ENCODE data around the gene DMRTB1. TPM values are rescaled to one million over a fixed set of nuclear protein-coding genes. Genes with fewer than 3 reads are reported as not detected.

DMRTB1 gene
- total RNA-seq, 1 donor from 2014 or later: not detected

DNA sequence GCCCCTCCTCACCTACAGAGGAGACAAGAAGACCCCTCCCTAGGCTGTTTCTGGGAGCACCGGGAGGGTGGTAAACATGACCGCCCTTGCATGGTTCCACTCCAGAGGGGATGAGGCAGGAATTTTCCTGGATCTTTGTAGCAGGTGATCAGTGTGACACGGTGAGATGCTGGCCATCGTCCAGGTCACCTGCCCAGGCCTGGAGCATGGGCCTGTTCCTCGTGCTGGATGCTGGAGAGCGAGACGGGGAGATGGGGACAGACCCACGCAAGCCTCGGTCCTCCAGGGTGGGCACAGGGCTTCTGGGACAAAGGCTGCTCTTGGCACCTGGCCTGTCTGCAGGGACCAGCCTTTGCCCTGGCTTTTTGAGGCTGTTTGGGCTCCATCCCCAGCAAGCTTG lies 46.2 kb downstream of the DMRTB1 start:
- Mint-ChIP-seq H3K27ac (no peak overlapping the region), H3K9me3 (no peaks in the 10 kb centered on the region), H3K4me1 (ENCODE audit: low read depth) (no peaks in the 10 kb centered on the region), H3K27me3 (ENCODE audit: low read depth) (no peaks in the 10 kb centered on the region), H3K4me3 (ENCODE audit: low read depth) (no peak overlapping the region), H3K36me3 (ENCODE audit: low read depth) (no peaks in the 10 kb centered on the region)
- intact Hi-C loops (cut with micrococcal nuclease): no loop called here
- no peak for DNase-seq (ENCODE audit: low spot score)

- Mint-ChIP-seq H3K4me1 (ENCODE audit: low read depth) (no peaks in the 10 kb centered on the region), H3K27me3 (ENCODE audit: low read depth) (no peaks in the 10 kb centered on the region), H3K4me3 (ENCODE audit: low read depth) (no peak overlapping the region), H3K36me3 (ENCODE audit: low read depth) (no peaks in the 10 kb centered on the region), H3K9me3 (no peaks in the 10 kb centered on the region), H3K27ac (no peak overlapping the region)
- no peak for DNase-seq (ENCODE audit: low spot score)
- intact Hi-C loops (cut with micrococcal nuclease): no loop called here
Observed at GRCh38 chr1:53505891-53506290, 46.7 kb downstream of the DMRTB1 start.

- H3K27ac Mint-ChIP-seq: no peak overlapping the region
- no peaks in the 10 kb centered on the region for H3K4me1 Mint-ChIP-seq (ENCODE audit: low read depth)
- no peaks in the 10 kb centered on the region for H3K9me3 Mint-ChIP-seq
- H3K27me3 Mint-ChIP-seq (ENCODE audit: low read depth): no peaks in the 10 kb centered on the region
- DNase-seq (ENCODE audit: low spot score): no peak
- no peaks in the 10 kb centered on the region for H3K36me3 Mint-ChIP-seq (ENCODE audit: low read depth)
- no peak overlapping the region for H3K4me3 Mint-ChIP-seq (ENCODE audit: low read depth)
- intact Hi-C loops (cut with micrococcal nuclease): no loop called here
Observed at GRCh38 chr1:53506355-53507050, 47.3 kb downstream of the DMRTB1 start.

- intact Hi-C loops (cut with micrococcal nuclease): no loop called here
- H3K9me3 Mint-ChIP-seq: no peaks in the 10 kb centered on the region
Observed at GRCh38 chr1:53507116-53507820, 48.1 kb downstream of the DMRTB1 start.

GRCh38 chr1:53508056-53508990 lies 49.1 kb downstream of the DMRTB1 start:
- no peak for DNase-seq (ENCODE audit: low spot score)
- no peaks in the 10 kb centered on the region for H3K36me3 Mint-ChIP-seq (ENCODE audit: low read depth)
- intact Hi-C loops (cut with micrococcal nuclease): no loop called here
- H3K4me1 Mint-ChIP-seq (ENCODE audit: low read depth): no peaks in the 10 kb centered on the region
- H3K9me3 Mint-ChIP-seq: no peaks in the 10 kb centered on the region
- no peak overlapping the region for H3K27ac Mint-ChIP-seq
- no peaks in the 10 kb centered on the region for H3K27me3 Mint-ChIP-seq (ENCODE audit: low read depth)
- H3K4me3 Mint-ChIP-seq (ENCODE audit: low read depth): no peak overlapping the region

More at GRCh38 chr1:53507116-53507820, 48.1 kb downstream of the DMRTB1 start:
- no peak for DNase-seq (ENCODE audit: low spot score)
- H3K36me3 Mint-ChIP-seq (ENCODE audit: low read depth): no peaks in the 10 kb centered on the region
- H3K27ac Mint-ChIP-seq: no peak overlapping the region
- no peaks in the 10 kb centered on the region for H3K4me1 Mint-ChIP-seq (ENCODE audit: low read depth)
- H3K27me3 Mint-ChIP-seq (ENCODE audit: low read depth): no peaks in the 10 kb centered on the region
- H3K4me3 Mint-ChIP-seq (ENCODE audit: low read depth): no peak overlapping the region

DNA sequence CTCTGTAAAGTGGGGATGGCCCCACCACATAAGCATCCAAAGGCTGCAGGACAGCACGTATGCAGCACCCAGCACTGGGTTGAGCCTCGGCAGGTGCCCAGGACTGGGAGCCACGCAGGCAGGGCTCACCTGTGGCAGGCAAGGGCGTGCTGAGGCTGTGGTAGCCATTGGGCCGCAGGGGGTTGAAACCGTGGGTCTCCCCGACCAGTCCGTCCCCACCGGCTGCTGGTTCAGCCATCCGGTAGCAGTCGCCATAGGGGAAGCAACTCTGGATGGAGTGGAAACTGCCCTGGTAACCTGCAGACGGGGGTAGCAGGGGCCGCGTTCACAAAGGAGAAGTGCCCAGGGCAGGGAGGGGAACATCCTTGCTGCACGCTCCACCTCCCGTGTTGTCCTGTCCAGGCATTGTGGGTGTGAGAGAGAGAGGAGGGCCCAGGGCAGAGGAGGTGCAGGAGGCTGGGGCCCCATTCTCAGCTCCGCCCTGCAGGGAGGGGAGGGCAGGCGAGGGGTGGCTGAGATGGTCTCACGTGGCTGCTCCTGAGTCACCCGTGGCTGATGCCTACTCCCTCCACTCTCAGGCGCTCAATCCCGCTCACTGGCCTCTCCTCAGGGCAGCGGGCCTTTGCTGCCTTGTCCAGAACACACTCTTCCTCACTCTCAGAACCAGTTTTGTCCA lies 49.9 kb downstream of the DMRTB1 start:
- Mint-ChIP-seq H3K27me3 (ENCODE audit: low read depth) (no peaks in the 10 kb centered on the region), H3K36me3 (ENCODE audit: low read depth) (no peaks in the 10 kb centered on the region), H3K4me3 (ENCODE audit: low read depth) (no peak overlapping the region), H3K4me1 (ENCODE audit: low read depth) (no peaks in the 10 kb centered on the region), H3K27ac (no peak overlapping the region), H3K9me3 (no peaks in the 10 kb centered on the region)
- no peak for DNase-seq (ENCODE audit: low spot score)
- intact Hi-C loops (cut with micrococcal nuclease): no loop called here

GRCh38 chr1:53509775-53510174 lies 50.6 kb downstream of the DMRTB1 start:
- Mint-ChIP-seq H3K4me1 (ENCODE audit: low read depth) (no peaks in the 10 kb centered on the region), H3K27ac (no peak overlapping the region), H3K4me3 (ENCODE audit: low read depth) (no peak overlapping the region), H3K27me3 (ENCODE audit: low read depth) (no peaks in the 10 kb centered on the region), H3K36me3 (ENCODE audit: low read depth) (no peaks in the 10 kb centered on the region), H3K9me3 (no peaks in the 10 kb centered on the region)
- intact Hi-C loops (cut with micrococcal nuclease): no loop called here
- no peak for DNase-seq (ENCODE audit: low spot score)

DNA sequence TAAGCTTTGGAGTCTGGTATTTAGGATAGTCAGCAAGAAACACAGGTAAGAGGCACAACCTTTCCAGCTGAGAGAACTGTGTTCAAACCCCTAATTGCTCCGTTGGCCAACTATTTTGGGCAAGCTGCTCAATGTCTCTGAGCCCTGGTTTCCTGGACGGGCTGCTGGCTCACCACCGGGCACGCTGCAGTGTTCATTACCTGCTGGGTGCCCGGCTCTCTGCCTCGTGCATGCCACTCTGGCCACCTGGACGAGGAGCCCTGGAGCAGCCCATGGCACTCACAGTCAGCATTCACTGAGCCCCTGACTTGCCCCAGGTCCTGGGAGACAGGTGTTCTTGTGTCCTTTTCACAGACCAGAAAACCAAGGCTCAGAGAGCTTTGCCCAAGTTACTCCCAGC lies 51.0 kb downstream of the DMRTB1 start:
- intact Hi-C loops (cut with micrococcal nuclease): no loop called here
- Mint-ChIP-seq H3K36me3 (ENCODE audit: low read depth) (no peaks in the 10 kb centered on the region), H3K27ac (no peak overlapping the region), H3K4me3 (ENCODE audit: low read depth) (no peak overlapping the region), H3K9me3 (no peaks in the 10 kb centered on the region), H3K4me1 (ENCODE audit: low read depth) (no peaks in the 10 kb centered on the region), H3K27me3 (ENCODE audit: low read depth) (no peaks in the 10 kb centered on the region)
- no peak for DNase-seq (ENCODE audit: low spot score)

- no peaks in the 10 kb centered on the region for H3K27me3 Mint-ChIP-seq (ENCODE audit: low read depth)
- no peaks in the 10 kb centered on the region for H3K36me3 Mint-ChIP-seq (ENCODE audit: low read depth)
- no peak overlapping the region for H3K4me3 Mint-ChIP-seq (ENCODE audit: low read depth)
- no peaks in the 10 kb centered on the region for H3K9me3 Mint-ChIP-seq
- intact Hi-C loops (cut with micrococcal nuclease): no loop called here
- no peaks in the 10 kb centered on the region for H3K4me1 Mint-ChIP-seq (ENCODE audit: low read depth)
- no peak overlapping the region for H3K27ac Mint-ChIP-seq
- DNase-seq (ENCODE audit: low spot score): no peak
Observed at GRCh38 chr1:53511323-53511932, 52.2 kb downstream of the DMRTB1 start.

- Mint-ChIP-seq H3K4me1 (ENCODE audit: low read depth) (no peaks in the 10 kb centered on the region), H3K36me3 (ENCODE audit: low read depth) (no peaks in the 10 kb centered on the region), H3K27me3 (ENCODE audit: low read depth) (no peaks in the 10 kb centered on the region), H3K27ac (no peak overlapping the region), H3K4me3 (ENCODE audit: low read depth) (no peak overlapping the region), H3K9me3 (no peaks in the 10 kb centered on the region)
- no peak for DNase-seq (ENCODE audit: low spot score)
- intact Hi-C loops (cut with micrococcal nuclease): no loop called here
Observed at GRCh38 chr1:53511933-53512806, 53.0 kb downstream of the DMRTB1 start.

GRCh38 chr1:53512807-53513755 lies 53.9 kb downstream of the DMRTB1 start:
- Mint-ChIP-seq H3K4me3 (ENCODE audit: low read depth) (no peak overlapping the region), H3K27ac (no peak overlapping the region), H3K36me3 (ENCODE audit: low read depth) (no peaks in the 10 kb centered on the region), H3K9me3 (no peaks in the 10 kb centered on the region), H3K27me3 (ENCODE audit: low read depth) (no peaks in the 10 kb centered on the region), H3K4me1 (ENCODE audit: low read depth) (no peaks in the 10 kb centered on the region)
- no peak for DNase-seq (ENCODE audit: low spot score)
- intact Hi-C loops (cut with micrococcal nuclease): no loop called here

All from activated T-helper 2 cell treated with anti-CD3 and anti-CD28 coated beads, Interferon-gamma antibody, Interleukin-2, Interleukin-4, amounts not matched to agents 10 μg/mL and 5 μg/mL and 100 μg/mL, durations not matched to agents 14 hours and 24 hours and 36 hours (primary cell).